HG03558 (cell line): ENCODE results near the gene PRICKLE4.

Source experiments
- ATAC-seq: cut with Tn5 transposase; IDR thresholded peaks from one replicate; pipeline ENCODE4 v1.9.1; 2021; ENCODE audit warnings: moderate number of reproducible peaks; ENCODE audit not compliant: unreplicated experiment; ENCODE audit errors: extremely low read depth

Gene PRICKLE4

GRCh38 chr6:41780551-41781365, at the start of gene PRICKLE4:
PRICKLE4 (plus strand) TSS chr6:41780782; CDS start chr6:41783474, 2,692 bp downstream.
- ATAC-seq, result no peak

- no peak for ATAC-seq
Observed at GRCh38 chr6:41731561-41732086, 49.0 kb upstream of the PRICKLE4 start.

GRCh38 chr6:41732149-41732548, 48.4 kb upstream of the PRICKLE4 start:
- ATAC-seq, result no peak

GRCh38 chr6:41732591-41733359, 47.8 kb upstream of the PRICKLE4 start:
- peak; percentile 26 for ATAC-seq

- no peak for ATAC-seq
Observed at GRCh38 chr6:41733360-41733706, 47.2 kb upstream of the PRICKLE4 start.

GRCh38 chr6:41733707-41734665, 46.6 kb upstream of the PRICKLE4 start:
- no peak for ATAC-seq

- ATAC-seq, result peak; percentile 5
Observed at GRCh38 chr6:41734666-41735426, 45.7 kb upstream of the PRICKLE4 start.

GRCh38 chr6:41735427-41736185, 45.0 kb upstream of the PRICKLE4 start, which contains the start of gene TFEB:
TFEB (minus strand) TSS chr6:41735608; CDS start chr6:41691213, 44,395 bp downstream.
- ATAC-seq, result peak; percentile 33

GRCh38 chr6:41736186-41736733, 44.3 kb upstream of the PRICKLE4 start:
- no peak for ATAC-seq

- no peak for ATAC-seq
Observed at GRCh38 chr6:41736800-41737555, 43.6 kb upstream of the PRICKLE4 start.

- ATAC-seq, result no peak
Observed at GRCh38 chr6:41737591-41738130, 42.9 kb upstream of the PRICKLE4 start.

GRCh38 chr6:41739041-41739440, 41.5 kb upstream of the PRICKLE4 start:
- no peak for ATAC-seq

- ATAC-seq, result no peak
Observed at GRCh38 chr6:41740366-41741162, 40.0 kb upstream of the PRICKLE4 start.

GRCh38 chr6:41741625-41742490, 38.7 kb upstream of the PRICKLE4 start:
- no peak for ATAC-seq

- no peak for ATAC-seq
Observed at GRCh38 chr6:41743406-41744235, 37.0 kb upstream of the PRICKLE4 start.
